Measurements from ENCODE around the gene LHPP. TPM values are rescaled to one million over a fixed set of nuclear protein-coding genes. Genes with fewer than 3 reads are reported as not detected.

LHPP gene
- total and polyA plus RNA-seq, 10 of the 15 experiments (the other 5 are each of a cell fraction or from before 2014, with no cell fraction given) = 0.79 to 9.8 (median 6.7) TPM

DNA sequence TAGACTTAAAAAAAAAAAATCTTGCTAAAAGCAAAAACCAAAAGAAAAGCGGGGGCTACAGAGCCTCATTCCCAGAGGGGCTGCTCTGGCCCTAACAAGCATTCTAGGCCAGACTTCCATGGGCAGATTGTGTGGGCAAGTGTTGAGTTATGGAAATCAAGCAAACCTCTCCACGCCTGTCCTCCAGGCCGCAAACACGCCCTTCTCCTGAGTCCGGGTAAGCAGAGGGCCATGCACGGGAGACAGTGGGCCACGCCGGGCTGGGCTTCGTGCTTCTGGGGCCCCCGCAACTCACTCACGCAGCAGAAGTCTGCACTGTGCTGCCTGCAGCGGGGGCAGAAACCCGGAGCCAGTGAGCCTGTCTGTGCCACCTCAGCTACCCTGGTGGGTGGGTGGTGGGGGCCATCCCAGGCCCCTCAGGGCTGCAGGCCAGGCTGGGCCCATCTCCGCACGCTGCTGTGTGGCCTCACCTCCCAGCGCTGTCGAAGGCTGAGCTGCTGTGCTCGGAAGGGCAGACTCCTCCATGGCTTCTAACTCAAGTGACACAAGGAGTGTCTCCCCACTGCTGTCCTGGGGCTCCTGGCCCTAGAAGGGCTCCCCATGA is 156.9 kb downstream of the LHPP start:
- 83% methylated on average over 17 of the region's 18 CpGs for WGBS (ENCODE audit: insufficient coverage, insufficient replicate concordance, low lambda C conversion rate, missing lambda C conversion rate)
- H3K9me3 ChIP-seq (replicated peaks; ENCODE audit: control insufficient read depth, insufficient read depth, low read length) = no peaks in the 10 kb centered on the region
- CTCF ChIA-PET = interaction anchor here (1.3 to 3.9 kb wide), 2 partner anchors 79 to 123 kb away, joined by 4 to 30 read pairs; no protein-coding TSS in a partner anchor
- FAIRE-seq (no peak), DNase-seq (ENCODE audit: low read depth, low spot score) (no peak), ATAC-seq (no peak; the same call in 2 of the 3 replicates)
- H3K36me3 ChIP-seq (ENCODE audit: control insufficient read depth in 2 of 2, insufficient read depth in 2 of 2, low read length in 1 of 2) = peaks cover 0 to 13% of the 10 kb centered on the region in 2 experiments; a peak in 2 of 4 replicates
- intact Hi-C loops (cut with micrococcal nuclease; ENCODE audit: unreplicated experiment) = no loop called here
- peak overlapping the region; percentile 49; the same call in 1 of the 2 replicates for H3K4me3 ChIP-seq
- SMC1A ChIA-PET (ENCODE audit: uncharacterized antibody, unreplicated experiment) = interaction anchor here (0.7 to 1.8 kb wide), 7 partner anchors 21 to 127 kb away, joined by 3 to 13 read pairs (median 3); no protein-coding TSS in a partner anchor
- in situ Hi-C loops (cut with MboI) = no loop called here
- H3K9ac ChIP-seq (ENCODE audit: control insufficient read depth, insufficient read depth, low read length) = peak overlapping the region; percentile 37; the same call in 1 of the 2 replicates
- TF ChIP-seq MEF2A (IDR thresholded peaks at IDR 0.05; ENCODE audit: insufficient read depth, low read depth, low read length) = no peak
- no peak for TF ChIP-seq ZZZ3 (IDR thresholded peaks at IDR 0.05; ENCODE audit: control insufficient read depth, insufficient read length, low read depth)
- no peak for TF ChIP-seq MYC (IDR thresholded peaks at IDR 0.05; ENCODE audit: insufficient read depth, insufficient read length, insufficient replicate concordance, low read length, severe bottlenecking)
- TF ChIP-seq TAF1 (IDR thresholded peaks at IDR 0.05; ENCODE audit: borderline replicate concordance, low read depth, low read length) = no peak
- TF ChIP-seq, protein P1, sequence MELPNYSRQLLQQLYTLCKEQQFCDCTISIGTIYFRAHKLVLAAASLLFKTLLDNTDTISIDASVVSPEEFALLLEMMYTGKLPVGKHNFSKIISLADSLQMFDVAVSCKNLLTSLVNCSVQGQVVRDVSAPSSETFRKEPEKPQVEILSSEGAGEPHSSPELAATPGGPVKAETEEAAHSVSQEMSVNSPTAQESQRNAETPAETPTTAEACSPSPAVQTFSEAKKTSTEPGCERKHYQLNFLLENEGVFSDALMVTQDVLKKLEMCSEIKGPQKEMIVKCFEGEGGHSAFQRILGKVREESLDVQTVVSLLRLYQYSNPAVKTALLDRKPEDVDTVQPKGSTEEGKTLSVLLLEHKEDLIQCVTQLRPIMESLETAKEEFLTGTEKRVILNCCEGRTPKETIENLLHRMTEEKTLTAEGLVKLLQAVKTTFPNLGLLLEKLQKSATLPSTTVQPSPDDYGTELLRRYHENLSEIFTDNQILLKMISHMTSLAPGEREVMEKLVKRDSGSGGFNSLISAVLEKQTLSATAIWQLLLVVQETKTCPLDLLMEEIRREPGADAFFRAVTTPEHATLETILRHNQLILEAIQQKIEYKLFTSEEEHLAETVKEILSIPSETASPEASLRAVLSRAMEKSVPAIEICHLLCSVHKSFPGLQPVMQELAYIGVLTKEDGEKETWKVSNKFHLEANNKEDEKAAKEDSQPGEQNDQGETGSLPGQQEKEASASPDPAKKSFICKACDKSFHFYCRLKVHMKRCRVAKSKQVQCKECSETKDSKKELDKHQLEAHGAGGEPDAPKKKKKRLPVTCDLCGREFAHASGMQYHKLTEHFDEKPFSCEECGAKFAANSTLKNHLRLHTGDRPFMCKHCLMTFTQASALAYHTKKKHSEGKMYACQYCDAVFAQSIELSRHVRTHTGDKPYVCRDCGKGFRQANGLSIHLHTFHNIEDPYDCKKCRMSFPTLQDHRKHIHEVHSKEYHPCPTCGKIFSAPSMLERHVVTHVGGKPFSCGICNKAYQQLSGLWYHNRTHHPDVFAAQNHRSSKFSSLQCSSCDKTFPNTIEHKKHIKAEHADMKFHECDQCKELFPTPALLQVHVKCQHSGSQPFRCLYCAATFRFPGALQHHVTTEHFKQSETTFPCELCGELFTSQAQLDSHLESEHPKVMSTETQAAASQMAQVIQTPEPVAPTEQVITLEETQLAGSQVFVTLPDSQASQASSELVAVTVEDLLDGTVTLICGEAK (IDR thresholded peaks at IDR 0.05; ENCODE audit: borderline replicate concordance) = no peak
- POLR2A ChIA-PET = no interaction called here
- no peak overlapping the region for H2AFZ ChIP-seq (ENCODE audit: control insufficient read depth, low read depth, low read length)
- RAD21 ChIA-PET (ENCODE audit: unreplicated experiment) = interaction anchor here (0.9 to 4.8 kb wide), 5 partner anchors 70 to 123 kb away, joined by 3 to 35 read pairs (median 5); no protein-coding TSS in a partner anchor
- H4K20me1 ChIP-seq (ENCODE audit: control insufficient read depth, insufficient read depth) = no peaks in the 10 kb centered on the region
- BruUV-seq (replicated peaks) = no TSS peak
- H3K4me1 ChIP-seq (ENCODE audit: control insufficient read depth, insufficient read depth, low read length) = peaks cover 50% of the 10 kb centered on the region
- H3K27me3 ChIP-seq (replicated peaks in 1 of 2; ENCODE audit: control insufficient read depth in 2 of 2, insufficient read depth in 2 of 2, low read length in 1 of 2) = no peaks in the 10 kb centered on the region
- H3K79me2 ChIP-seq (ENCODE audit: control insufficient read depth, insufficient read depth, low read length) = no peaks in the 10 kb centered on the region
- no peak overlapping the region; the same call in 1 of the 2 replicates for H3K27ac ChIP-seq (ENCODE audit: control insufficient read depth, insufficient read depth)
- peak overlapping the region; percentile 77; the same call in 1 of the 2 replicates for H3K4me2 ChIP-seq (ENCODE audit: control insufficient read depth, insufficient read depth)
